Stimulated activated CD4-positive, alpha-beta T cell treated with anti-CD3 and anti-CD28 coated beads, TNF-alpha, amount 100 ng/mL, for 1 hour (primary cell): Measurements from ENCODE around the gene GPC3.
"Not testable (repeated sequence)": the region's sequence is repeated elsewhere in the genome, so short reads cannot be mapped to it uniquely, and the experiment has no call there.

Source experiments
- DNase-seq, 3 donors: peaks; one replicate each; pipeline ENCODE4 v3.0.0-alpha.2; 2020; ENCODE audit warnings: low read depth in 3 of 3, low spot score in 1 of 3

The GPC3 gene

DNA sequence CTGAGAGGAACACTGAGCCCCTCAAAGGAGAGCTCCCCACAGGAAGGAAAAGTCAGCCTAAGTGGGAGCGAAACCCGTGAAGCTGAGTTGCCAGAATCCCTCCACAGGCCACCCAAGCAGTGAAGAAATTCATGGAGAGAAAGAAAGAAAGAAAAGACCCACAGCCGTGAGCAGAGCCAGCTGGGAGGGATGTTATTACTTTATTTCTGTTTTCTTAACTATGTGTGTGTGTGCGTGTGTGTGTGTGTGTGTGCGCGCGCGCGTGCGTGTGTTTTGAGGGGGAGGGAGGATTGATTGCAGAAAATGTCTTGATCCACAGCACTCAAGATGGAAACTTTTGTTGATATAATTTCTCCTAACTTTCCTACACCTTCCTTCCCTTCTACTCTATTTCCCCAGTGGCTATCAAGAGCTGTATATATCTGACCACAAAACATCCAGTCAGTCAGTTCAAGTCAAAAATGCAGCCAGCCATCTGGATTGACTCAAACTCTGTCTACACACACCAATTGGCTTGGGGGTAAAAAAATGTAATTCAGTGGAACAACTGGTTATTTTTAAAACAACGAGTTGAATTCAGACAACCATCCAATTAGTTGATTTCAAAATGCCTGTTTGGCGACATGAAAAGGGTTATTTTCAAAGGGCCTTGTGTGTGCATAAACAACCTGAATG lies 13.8 kb upstream of the GPC3 start:
- no peak for DNase-seq

DNA sequence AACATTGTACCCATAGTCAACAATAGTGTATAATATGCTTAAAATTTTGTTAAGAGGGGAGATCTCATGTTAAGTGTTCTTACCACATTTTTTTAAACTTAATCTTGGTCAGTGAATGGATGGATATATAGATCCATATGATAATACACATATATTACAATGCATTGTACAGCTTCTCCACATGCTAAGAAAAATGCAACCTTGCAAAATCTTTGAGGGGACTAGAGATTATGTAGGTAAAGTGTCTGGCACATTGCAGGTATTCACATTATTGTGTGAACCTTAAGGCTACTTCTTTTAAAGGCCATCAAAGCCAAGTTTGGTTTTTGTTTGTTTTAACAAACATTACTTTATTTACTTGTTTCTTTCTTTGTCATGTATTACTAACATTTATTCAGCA lies 10.4 kb upstream of the GPC3 start:
- no peak for DNase-seq

DNA sequence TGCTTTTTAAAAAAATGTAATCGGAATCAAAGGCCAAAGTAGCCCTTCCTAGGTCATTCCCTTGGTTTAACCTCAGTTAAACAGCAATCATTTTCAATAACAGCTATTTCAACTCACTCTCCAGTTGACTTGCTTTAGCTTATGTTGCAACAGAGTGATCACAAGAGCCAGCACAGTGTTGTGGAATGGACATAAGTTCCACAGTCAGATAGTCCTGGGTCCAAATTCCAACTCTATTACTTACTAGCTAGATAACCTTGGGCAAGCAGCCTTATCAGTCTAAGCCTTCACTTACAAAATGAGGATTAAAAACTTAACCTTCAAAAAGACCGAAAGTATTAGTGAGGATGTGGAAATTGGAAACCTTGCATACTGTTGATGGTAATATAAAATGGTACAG lies 9.2 kb upstream of the GPC3 start:
- DNase-seq, result no peak

DNA sequence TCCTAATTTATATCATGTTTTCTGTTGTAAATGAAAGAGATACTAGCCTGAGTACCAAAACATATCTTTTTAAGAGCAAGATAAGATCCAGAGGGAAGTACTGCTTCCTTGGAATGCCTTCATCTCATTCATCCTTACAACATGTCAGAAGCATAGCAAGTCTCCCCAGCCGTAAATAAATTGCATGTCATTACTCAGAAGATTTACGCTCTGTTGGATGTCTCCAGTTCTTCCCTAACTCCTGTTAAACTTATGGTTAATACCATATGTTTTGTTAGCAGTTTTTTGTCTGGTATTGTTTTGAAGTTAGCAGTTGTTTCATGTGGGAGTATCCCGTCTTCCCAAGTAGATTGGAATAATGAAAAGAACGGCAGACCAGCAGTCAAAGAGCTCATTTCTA lies 7.5 kb upstream of the GPC3 start:
- no peak for DNase-seq

DNA sequence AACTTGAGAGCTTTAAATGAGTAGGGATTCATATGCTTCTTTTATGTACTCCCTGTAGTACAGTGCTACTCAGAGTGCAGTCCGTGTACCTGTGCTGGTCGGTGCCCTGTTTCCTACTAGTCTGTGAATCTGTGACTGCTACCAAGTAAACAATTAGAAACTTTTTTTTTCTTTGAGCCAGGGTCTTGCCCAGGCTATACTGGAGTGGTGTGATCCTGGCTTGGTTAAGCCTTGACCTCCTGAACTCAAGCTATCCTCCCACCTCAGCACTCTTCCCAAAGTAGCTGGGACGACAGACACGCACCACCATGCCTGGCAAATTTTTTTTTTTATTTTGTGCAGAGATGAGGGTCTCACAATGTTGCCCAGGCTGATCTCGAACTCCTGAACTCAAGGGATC lies 6.4 kb upstream of the GPC3 start:
- no peak for DNase-seq

DNA sequence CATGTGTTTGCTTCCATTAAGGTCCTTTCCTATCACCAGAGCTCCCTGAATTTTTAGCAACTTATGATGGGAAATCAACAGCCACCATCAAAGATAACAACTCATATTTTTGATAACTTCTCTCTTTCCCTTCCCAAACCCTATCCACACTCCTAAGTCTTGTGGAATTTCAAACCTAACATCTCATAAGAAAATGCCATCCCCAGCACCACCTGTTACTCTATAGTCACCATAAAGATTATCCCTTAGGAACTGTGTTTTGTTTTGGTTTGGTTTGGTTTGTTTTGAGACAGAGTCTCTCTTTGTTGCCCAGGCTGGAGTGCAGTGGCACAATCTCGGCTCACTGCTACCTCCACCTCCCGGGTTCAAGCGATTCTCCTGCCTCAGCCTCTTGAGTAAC lies 5.7 kb upstream of the GPC3 start:
- DNase-seq, result not testable (repeated sequence)

DNA sequence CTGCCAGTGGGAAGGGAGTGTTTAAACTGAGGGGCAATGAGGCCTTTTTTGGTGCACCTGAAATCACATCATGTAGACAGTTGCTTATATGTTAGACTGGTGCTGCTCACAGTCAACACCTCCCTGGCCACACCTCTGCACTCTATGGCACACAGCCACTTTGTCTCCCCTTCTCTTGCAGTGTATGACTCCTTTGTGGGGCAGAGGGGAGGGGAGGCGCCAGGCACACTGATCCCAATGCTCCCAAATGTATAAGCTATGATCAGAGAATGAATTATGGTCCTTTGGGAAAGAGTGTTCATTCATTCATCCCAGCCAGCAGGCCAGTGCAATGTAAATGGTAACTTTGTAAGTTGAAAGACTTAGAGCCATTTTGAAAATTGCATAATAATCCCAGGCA lies 4.6 kb upstream of the GPC3 start:
- no peak for DNase-seq

DNA sequence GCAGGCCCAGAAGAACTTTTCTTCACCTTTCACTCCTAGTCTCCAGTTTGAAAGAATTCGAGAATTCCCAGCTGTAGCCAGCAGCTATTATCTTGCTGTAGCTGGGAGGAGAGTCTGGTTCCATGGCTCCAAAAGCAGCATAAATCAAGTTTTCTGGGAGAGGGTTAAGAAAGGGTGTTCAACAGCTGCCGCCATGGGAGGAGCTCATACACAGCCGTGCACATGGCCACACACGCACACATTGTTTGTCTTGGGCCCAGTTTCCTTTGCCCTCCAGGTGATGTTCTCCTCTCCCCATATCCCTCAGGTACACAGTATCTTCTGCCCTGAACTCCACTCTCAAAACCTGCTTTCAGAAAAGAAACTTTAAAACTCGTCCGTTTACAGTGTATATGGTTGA lies 4.1 kb upstream of the GPC3 start:
- DNase-seq, result no peak

DNA sequence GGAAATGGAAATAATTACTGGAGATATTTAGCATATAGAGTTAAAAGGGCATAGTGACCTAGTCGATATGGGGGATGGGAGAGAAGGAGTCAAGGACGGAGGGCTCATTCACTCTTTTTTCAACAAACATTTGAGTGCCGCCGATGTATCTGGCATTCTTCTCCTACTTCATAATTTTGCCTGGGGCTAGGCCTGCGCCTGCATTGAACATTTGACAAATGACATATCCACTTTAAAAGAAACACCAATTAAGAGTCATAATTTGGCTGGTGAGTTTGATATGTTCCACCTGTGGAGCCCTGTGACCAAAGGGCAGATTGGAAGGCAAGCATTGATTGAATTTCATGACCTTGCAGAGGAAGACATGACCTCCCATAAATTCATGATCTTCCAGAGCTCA lies 2.6 kb upstream of the GPC3 start:
- no peak for DNase-seq

DNA sequence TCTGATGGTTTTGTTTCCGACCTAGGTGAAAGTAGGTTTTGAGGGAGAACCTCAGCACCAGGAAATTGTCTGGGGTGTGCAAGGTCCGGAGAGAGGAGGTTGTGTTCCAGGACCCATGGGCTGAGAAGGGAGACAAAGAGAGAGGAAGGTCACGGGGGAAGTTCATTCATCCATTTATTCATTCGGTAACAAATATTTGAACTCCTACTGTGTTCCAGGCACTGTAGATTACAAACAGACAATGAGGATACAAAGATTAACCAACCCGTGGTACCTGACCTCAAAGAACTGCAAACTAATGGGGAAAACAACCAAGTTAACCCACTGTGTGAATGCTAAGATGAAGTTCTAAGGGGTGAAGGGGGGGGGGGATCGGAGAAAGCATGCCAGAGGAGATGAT lies 1.8 kb upstream of the GPC3 start:
- no peak for DNase-seq

DNA sequence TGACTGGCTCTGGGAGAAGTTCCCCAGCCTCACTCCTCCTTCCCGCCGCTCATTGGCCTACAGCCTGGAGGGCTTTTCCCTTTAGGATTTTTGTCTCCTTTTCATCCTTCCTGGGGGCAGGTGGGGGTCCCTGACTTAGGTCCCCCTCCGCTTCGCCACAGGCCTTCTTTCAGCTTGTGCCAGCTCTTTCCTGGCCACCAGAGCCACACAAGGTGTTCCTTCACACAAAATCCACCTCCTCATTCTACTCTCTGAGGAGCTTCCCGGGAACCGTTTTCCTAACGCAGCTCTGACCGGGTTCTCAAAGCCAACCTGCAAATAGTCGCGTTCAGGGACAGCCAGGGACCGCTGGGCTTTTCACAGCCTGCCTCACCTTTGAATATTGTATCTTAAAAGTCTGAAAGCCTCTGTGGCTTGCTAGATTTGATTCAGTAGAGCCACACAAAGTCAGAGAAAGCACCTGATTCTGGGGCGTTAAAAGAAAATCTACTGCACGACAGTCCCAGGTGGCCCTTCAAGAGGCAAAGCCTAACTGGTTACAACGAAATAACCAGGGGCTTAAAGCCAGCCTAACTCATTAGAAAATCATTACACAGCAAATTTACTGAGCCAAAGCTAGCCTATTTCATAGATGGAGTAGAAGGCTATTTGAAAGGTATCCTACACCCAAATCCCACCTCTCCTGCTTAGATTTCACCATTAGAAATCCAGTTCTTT lies 731 bp upstream of the GPC3 start:
- no peak for DNase-seq

DNA sequence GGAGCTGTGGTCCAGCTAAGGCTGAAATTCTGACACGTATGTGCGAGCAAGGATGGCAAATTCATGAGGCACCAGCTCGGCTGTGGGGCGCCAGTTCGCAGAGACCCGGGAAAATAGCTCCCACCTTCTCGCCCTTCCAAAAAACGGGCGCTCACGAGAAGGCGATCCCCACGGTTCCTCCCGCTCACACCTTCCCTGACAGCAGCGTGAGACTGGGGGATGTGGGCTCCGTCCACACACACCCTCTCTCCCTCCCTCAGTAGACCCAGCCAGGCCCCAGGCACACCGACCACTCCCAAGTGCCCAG lies 584 bp downstream of the GPC3 start:
- no peak for DNase-seq

DNA sequence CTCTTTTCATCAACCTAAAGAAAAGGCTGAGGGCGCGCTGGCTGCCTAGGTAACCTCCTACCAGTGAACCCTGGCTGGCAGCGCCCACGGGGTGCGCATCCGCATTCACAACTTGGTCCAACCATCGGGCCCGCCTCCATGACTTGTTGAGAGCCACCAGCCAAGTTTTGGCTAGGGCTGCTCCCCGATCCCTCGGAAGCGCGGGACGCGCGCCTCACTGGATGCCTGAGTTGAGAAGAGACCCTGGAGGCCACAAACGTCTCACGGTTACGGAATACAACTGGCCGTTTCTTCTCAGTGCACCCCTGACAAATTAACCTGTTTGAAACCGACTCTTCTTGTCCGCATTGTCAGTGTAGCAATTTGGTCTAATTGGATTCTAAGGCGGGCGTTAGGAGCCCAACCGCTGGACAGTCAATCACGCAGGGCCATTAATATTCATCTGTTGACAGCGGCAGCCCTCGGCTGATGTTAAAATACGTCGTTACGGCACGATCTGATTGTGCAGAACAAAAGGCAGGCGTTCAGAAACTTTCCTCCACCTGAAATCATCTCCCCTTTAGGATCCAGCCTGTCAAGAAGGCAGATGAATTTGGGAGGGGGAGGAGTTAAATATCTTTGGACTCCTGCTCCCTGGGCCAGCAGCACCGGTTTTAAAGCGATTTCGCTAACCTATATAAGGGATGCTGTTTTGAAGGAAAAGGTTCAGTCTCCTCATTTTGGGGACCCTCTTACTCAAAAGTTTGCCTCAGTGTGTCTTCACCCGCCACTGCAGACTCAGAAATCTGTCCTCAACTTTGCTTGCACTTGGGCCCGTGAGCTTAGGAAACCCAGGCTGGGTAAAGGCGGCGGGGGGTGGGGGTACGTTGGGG lies 1.2 kb downstream of the GPC3 start:
- DNase-seq, result no peak

DNA sequence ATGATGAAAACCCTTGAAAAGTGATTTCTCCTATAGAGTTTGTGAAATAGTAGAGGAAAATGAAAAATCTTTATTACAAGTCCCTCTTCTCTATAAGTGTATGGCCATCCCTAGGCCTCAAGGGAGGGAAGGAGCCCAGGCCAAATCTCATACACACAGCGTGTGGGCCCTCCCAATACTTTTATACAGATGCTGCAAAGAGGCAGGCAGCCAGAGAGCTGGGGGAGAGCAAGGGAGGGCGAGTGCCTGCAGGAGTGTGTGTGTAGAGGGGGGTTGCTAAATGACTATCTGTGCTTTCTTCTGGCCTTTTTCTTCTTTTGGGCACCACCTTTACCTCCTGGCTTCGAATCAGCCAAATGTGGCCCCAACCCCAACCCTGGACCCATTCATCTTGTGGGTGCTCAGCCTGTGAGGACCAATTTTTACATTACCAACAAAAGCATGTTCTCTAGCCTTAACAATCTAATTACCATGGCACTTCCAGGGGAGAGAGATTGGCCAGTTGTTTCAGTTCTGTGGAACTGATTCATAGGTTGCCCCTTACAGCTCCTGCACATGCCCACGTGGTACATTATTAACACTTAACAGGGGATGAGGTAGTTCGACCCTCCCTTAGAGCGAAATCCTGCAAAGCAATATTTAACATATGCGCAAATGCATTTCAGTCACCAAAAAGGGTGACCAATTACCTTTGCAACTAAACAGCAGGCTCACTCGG lies 2.0 kb downstream of the GPC3 start:
- no peak for DNase-seq

DNA sequence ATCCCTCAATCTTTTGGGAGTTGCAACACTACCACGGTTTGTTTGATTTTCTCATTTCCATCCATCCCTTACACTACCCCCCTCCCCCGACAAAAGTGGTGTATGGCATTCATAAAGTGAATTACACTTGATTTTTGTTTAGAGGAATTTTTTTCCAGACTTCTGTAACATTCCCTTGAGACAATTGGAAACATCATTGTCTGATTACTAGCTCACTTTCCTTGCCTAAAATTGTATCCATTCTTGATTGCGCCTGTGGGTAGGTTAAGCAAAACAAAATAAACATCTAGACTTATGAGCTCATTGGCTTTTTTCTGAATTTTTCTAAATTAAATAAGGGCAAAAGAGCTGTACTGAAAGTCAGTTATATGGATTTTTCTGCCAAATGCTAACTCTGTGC lies 3.5 kb downstream of the GPC3 start:
- DNase-seq, result no peak

DNA sequence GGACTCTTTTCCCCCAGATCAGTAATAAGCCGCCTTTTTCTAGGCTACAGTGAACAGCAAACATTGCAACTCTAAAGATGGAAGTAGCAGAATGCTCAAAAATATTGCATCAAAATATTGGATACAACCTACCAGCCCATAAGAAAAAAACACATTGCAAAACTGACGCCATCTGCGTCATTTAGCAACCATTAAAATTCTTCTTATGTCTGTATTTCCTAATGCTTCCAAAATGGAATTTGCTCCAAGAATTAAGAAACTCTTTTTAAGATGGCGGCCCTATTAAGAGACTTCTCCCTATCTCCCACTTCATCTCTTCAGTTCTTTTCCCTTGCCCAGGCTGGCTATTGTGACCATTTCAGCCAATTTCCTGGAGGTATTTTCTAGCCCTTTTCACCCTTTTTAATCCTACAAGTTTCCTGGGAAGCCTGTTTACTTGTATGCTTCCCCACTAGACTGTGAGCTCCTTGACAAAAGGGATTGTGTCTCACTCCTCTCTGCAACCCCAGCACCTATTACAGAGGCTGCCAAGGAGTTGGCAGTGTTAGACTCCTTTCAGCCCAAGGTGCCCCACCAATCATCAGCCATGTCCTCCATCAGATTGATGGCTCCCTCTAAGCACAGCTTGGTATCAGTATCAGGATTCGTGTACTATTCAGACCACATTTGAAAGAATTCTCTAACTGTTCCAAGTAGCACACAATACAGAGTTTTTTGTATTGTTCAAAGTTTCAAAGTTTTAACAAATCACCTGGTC lies 4.4 kb downstream of the GPC3 start:
- DNase-seq, result no peak

DNA sequence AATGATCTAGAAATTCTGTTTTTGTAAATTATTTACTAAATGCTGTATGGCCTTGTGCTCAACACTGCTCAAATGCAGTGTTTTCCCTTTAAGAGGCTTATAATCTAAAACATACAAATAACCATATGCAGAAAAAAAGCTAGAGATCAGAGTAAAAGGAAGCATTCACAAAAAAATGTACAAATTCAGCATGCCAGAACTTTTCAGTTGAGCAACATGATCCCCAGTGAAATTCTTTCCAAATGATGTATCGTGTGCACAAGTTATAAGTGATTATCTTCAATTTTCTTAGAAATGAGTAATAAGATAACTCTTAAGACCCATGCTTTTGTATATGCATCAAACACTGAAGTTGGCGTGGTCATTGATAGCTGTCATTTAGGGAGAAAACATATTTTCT lies 5.0 kb downstream of the GPC3 start:
- DNase-seq, result no peak

DNA sequence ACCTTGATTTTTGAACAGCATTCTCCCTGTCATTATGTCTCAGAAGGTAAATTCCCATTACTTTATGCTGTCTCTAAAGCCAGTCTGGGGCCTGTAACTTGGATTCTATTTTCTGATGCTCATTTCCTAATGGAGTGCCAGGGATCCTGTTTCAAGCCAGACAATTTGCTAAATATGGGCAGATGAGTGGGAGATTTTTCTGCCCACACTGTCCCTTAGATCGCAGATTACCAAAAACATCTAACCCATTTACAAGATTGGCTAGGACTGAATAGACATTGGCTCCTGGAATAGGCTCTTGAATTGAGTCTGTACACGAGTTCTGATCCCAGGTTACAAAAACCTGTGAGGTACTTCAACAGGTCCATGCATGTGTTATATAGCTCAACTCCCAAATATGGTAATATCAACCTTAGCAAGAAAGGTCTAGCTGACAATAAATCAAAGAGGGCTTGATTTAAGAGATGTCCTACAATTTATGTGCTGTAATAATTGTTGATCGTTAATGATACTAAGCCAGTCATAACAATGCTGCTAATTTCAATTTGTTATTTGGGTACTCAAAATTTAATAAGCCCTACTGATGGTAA lies 5.7 kb downstream of the GPC3 start:
- DNase-seq, result no peak

DNA sequence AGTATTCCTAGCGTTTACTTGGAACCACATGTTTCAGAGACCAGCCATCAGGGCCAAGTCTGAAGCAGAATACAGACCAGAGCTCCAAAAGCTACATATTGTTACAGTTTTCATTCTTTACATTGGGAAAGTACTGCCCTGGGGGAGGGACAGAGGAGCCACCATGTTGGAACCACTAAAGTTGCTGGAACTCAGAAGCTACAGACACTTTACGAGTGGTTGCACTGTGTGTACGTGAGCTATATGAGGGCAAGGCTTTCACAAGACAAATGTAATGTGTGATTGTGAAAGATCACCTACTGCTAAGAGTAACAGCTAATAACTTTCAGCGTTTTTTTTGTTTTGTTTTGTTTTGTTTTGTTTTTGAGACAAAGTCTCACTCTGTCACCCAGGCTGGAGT lies 11.7 kb downstream of the GPC3 start:
- no peak for DNase-seq

DNA sequence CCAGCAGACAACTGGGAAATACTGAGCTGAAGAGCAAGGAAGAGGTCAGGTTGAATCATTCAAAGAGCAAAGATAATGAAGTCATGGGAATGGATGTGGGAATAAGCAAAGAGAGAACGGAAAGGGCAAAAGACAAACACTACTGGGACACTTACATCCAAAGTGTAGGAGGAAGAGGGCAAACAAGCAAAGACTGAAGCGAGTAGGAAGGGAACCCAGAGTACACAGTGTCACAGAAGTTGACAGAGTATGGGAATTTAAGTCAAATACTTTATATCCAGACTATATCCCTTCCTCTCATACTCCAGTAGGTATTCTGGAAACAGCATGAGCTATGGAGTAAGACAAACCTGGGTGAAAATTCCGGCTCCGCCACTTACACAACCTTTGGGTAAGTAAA lies 12.5 kb downstream of the GPC3 start:
- no peak for DNase-seq

DNA sequence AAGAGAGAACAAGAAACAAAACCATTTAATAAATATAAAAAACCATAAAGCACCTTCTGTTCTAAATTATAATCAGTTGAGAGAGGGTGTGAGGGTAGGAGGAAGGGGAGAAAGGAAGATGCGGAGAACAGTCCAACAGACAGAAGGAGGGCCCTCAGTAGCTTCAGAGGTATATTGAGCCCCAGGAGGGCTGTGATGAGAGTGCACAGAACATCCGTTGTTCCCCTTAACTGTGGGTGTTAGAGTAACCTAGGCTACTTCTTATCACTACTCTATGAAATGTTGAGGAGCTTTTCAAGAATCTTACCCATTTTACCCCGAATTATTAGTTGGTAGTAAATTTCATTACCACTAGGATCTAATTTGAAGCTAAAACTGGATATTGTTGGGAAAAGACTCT lies 13.8 kb downstream of the GPC3 start:
- DNase-seq, result no peak
